Common myeloid progenitor, CD34-positive (primary cell): ENCODE results near the gene DCTD.

ENCODE experiments used
- CTCF ChIA-PET: fragments of 350-600 bp; sonication (Branson Sonifier 250); formaldehyde crosslinking; loops from one replicate; lab custom pipeline; 2021; ENCODE audit warnings: antibody characterized with exemption; lab: Charles Lee
- POLR2A ChIA-PET: fragments of 350-600 bp; sonication (Branson Sonifier 250); formaldehyde crosslinking; loops from one replicate; lab custom pipeline; 2021; ENCODE audit warnings: antibody characterized with exemption; lab: Charles Lee
- DNase-seq, 3 donors: peaks; one replicate each; pipeline versions ENCODE4 v3.0.0 to v3.0.0-alpha.2; 2013
- H3K27ac ChIP-seq, 2 experiments: 1 replicate in 1 of 2; 2 replicates in 1 of 2; pipeline ENCODE4 v1.7.0; 2013; ENCODE audit warnings: inconsistent platforms in 2 of 2, low read length in 2 of 2, mild to moderate bottlenecking in 2 of 2, low read depth in 1 of 2, moderate library complexity in 1 of 2; ENCODE audit not compliant: severe bottlenecking in 2 of 2, insufficient read depth in 1 of 2, poor library complexity in 1 of 2
- H3K27me3 ChIP-seq, 5 experiments: replicated peaks in 2 of 5; 1 replicate in 3 of 5; 2 replicates in 2 of 5; pipeline versions ENCODE4 v1.6.1 to v1.7.0; 2013; ENCODE audit warnings: low read length in 4 of 5, mild to moderate bottlenecking in 2 of 5, moderate library complexity in 2 of 5, inconsistent platforms in 1 of 5; ENCODE audit not compliant: insufficient read depth in 5 of 5, control insufficient read depth in 4 of 5
- H3K36me3 ChIP-seq, 4 experiments: 1 replicate in 2 of 4; 2 replicates in 2 of 4; pipeline versions ENCODE4 v1.6.1 to v1.7.0; 2013; ENCODE audit warnings: low read length in 3 of 4, control low read depth in 1 of 4, mild to moderate bottlenecking in 1 of 4; ENCODE audit not compliant: control insufficient read depth in 4 of 4, insufficient read depth in 4 of 4
- H3K4me1 ChIP-seq, 4 experiments: 1 replicate in 3 of 4; 2 replicates in 1 of 4; pipeline versions ENCODE4 v1.6.1 to v1.7.1; 2013; ENCODE audit warnings: low read length in 3 of 4, mild to moderate bottlenecking in 3 of 4, control low read depth in 1 of 4, inconsistent platforms in 1 of 4, moderate library complexity in 1 of 4; ENCODE audit not compliant: control insufficient read depth in 4 of 4, insufficient read depth in 4 of 4; ENCODE audit errors: control extremely low read depth in 1 of 4
- H3K4me3 ChIP-seq, 7 experiments: 1 replicate in 4 of 7; 2 replicates in 3 of 7; pipeline versions ENCODE4 v1.5.1 to v1.7.0; 2013; ENCODE audit warnings: mild to moderate bottlenecking in 7 of 7, low read length in 6 of 7, moderate library complexity in 6 of 7, inconsistent platforms in 2 of 7, low read depth in 2 of 7, control low read depth in 1 of 7; ENCODE audit not compliant: insufficient read depth in 4 of 7, control insufficient read depth in 1 of 7; ENCODE audit errors: extremely low read depth in 1 of 7
- H3K9me3 ChIP-seq, 5 experiments: 1 replicate in 4 of 5; 2 replicates in 1 of 5; pipeline versions ENCODE4 v1.6.1 to v1.7.1; 2013; ENCODE audit warnings: low read length in 4 of 5, mild to moderate bottlenecking in 2 of 5, inconsistent platforms in 1 of 5, low read depth in 1 of 5, moderate library complexity in 1 of 5; ENCODE audit not compliant: control insufficient read depth in 4 of 5, insufficient read depth in 2 of 5; ENCODE audit errors: control extremely low read depth in 1 of 5
- WGBS: methylation state at CpG from one replicate; pipeline ENCODE4 v1.1.5; 2013; ENCODE audit not compliant: insufficient coverage; 5-methylcytosine and 5-hydroxymethylcytosine counted together

Gene DCTD

GRCh38 chr4:182871616-182872015 lies 45.6 kb downstream of the DCTD start:
- ChIA-PET CTCF (interaction anchor here (1.1 kb wide), 1 partner anchor 32 kb away, joined by 3 read pairs; no protein-coding TSS in a partner anchor), POLR2A (no interaction called here)
- no peak for DNase-seq
- peaks cover 0 to 2% (median 0%) of the 10 kb centered on the region in 5 experiments for H3K9me3 ChIP-seq
- WGBS = 86% methylated on average over 8 of the region's 9 CpGs
- peaks cover 6 to 25% (median 20%) of the 10 kb centered on the region in 4 experiments for H3K4me1 ChIP-seq
- no peak overlapping the region for H3K27ac ChIP-seq
- H3K4me3 ChIP-seq = no peak overlapping the region
- no peaks in the 10 kb centered on the region for H3K27me3 ChIP-seq
- peaks cover 0 to 4% (median under 1%) of the 10 kb centered on the region in 4 experiments for H3K36me3 ChIP-seq

GRCh38 chr4:182869697-182870096 lies 47.5 kb downstream of the DCTD start:
- WGBS = 95% methylated on average over 3 of the region's 4 CpGs
- no peaks in the 10 kb centered on the region for H3K27me3 ChIP-seq
- H3K36me3 ChIP-seq = peaks cover 0 to 4% (median 0%) of the 10 kb centered on the region in 4 experiments
- no peak overlapping the region for H3K27ac ChIP-seq
- no peak overlapping the region for H3K4me3 ChIP-seq
- no peak for DNase-seq
- ChIA-PET POLR2A (no interaction called here), CTCF (interaction anchor here (2.2 kb wide), 1 partner anchor 11 kb away, joined by 6 read pairs; no protein-coding TSS in a partner anchor)
- H3K9me3 ChIP-seq = peaks cover 0 to 2% (median 0%) of the 10 kb centered on the region in 5 experiments
- peaks cover 4 to 27% (median 15%) of the 10 kb centered on the region in 4 experiments for H3K4me1 ChIP-seq

- ChIA-PET POLR2A (no interaction called here), CTCF (interaction anchor here (1.1 to 1.4 kb wide), 2 partner anchors 8 to 21 kb away, joined by 3 read pairs; no protein-coding TSS in a partner anchor)
Observed at GRCh38 chr4:182866746-182867145, 50.4 kb downstream of the DCTD start.

DNA sequence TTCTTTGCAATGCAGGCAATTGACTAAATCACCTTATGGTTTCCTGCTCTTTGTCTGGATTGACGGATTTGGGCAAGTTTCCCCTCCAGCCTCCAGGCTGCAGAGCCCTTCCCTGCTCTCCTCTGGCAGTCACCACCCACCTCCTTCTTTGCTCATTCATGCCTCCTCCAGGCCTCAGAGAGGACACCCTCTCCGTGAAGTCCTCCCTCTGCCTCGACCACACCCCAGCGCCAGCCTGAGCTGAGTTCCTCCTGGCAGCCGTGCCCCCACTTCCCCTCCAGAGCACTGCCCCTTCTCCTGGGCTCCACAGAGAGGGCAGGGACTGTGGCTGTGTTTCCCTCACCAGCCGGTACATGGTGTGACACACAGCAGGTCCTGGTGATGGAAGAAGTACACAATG lies 53.7 kb downstream of the DCTD start:
- Histone ChIP-seq H3K36me3 (no peaks in the 10 kb centered on the region), H3K9me3 (peaks cover 0 to 3% (median 0%) of the 10 kb centered on the region in 5 experiments), H3K4me3 (no peak overlapping the region), H3K4me1 (peaks cover 0 to 25% (median 12%) of the 10 kb centered on the region in 4 experiments), H3K27ac (no peak overlapping the region), H3K27me3 (peaks cover 0 to 1% (median 0%) of the 10 kb centered on the region in 5 experiments)
- CTCF ChIA-PET = no interaction called here
- POLR2A ChIA-PET = no interaction called here
- DNase-seq = peak in 2 of 3 donors; percentile 9 to 32
- 14% methylated on average over 5 of the region's 6 CpGs for WGBS

More at GRCh38 chr4:182866746-182867145, 50.4 kb downstream of the DCTD start:
- Histone ChIP-seq H3K9me3 (no peaks in the 10 kb centered on the region), H3K36me3 (no peaks in the 10 kb centered on the region), H3K27me3 (no peaks in the 10 kb centered on the region), H3K27ac (no peak overlapping the region), H3K4me1 (peaks cover 0 to 33% (median 13%) of the 10 kb centered on the region in 4 experiments), H3K4me3 (no peak overlapping the region)
- WGBS = 100% methylated on average over 3 of the region's 5 CpGs
- DNase-seq = no peak

DNA sequence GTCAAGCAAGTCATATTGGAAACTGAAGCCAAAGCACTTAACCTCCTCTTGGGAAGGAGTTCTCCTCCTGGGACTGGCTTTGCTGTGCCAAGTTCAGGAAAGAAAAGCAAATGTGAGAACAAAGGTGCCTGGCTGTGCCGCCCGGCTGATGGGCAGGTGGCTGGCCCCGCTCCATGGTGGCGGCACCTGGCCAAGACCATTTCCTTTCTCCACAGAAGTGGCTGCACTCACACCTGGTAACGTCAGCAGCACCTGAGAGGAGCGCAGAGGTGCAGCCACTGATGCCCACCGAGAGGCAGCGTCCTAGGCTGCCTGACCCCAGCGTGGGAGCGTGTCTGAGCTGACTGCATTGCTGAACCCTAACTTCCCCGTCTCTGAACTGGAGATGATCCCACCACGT lies 54.3 kb downstream of the DCTD start:
- H3K4me1 ChIP-seq = peaks cover 0 to 25% (median 12%) of the 10 kb centered on the region in 4 experiments
- peaks cover 0 to 1% (median 0%) of the 10 kb centered on the region in 5 experiments for H3K27me3 ChIP-seq
- POLR2A ChIA-PET = no interaction called here
- no peak overlapping the region for H3K27ac ChIP-seq
- no peaks in the 10 kb centered on the region for H3K36me3 ChIP-seq
- no peak for DNase-seq
- WGBS = 94% methylated on average over 11 of the region's 12 CpGs
- peaks cover 0 to 3% (median 0%) of the 10 kb centered on the region in 5 experiments for H3K9me3 ChIP-seq
- CTCF ChIA-PET = no interaction called here
- H3K4me3 ChIP-seq = no peak overlapping the region

GRCh38 chr4:182862141-182862875 lies 54.9 kb downstream of the DCTD start:
- CTCF ChIA-PET = no interaction called here
- Histone ChIP-seq H3K36me3 (no peaks in the 10 kb centered on the region), H3K9me3 (peaks cover 0 to 3% (median 0%) of the 10 kb centered on the region in 5 experiments), H3K4me3 (no peak overlapping the region), H3K27ac (no peak overlapping the region), H3K4me1 (peaks cover 0 to 25% (median 12%) of the 10 kb centered on the region in 4 experiments), H3K27me3 (peaks cover 0 to 1% (median 0%) of the 10 kb centered on the region in 5 experiments)
- DNase-seq = no peak
- WGBS = 95% methylated on average over 15 of the region's 17 CpGs
- POLR2A ChIA-PET = interaction anchor here (0.7 kb wide), 1 partner anchor 13 kb away, joined by 4 read pairs; no protein-coding TSS in a partner anchor

- Histone ChIP-seq H3K36me3 (no peaks in the 10 kb centered on the region), H3K27ac (no peak overlapping the region), H3K27me3 (peaks cover 0 to 1% (median 0%) of the 10 kb centered on the region in 5 experiments), H3K9me3 (peaks cover 0 to 3% (median 0%) of the 10 kb centered on the region in 5 experiments), H3K4me3 (no peak overlapping the region), H3K4me1 (peaks cover 0 to 25% (median 12%) of the 10 kb centered on the region in 4 experiments)
- WGBS = 89% methylated on average over 10 of the region's 10 CpGs
- POLR2A ChIA-PET = no interaction called here
- CTCF ChIA-PET = no interaction called here
- DNase-seq = no peak
Observed at GRCh38 chr4:182861346-182861745, 55.8 kb downstream of the DCTD start.
